A549 (cell line): Measurements from ENCODE around the gene TGFBR3L.

Source experiments
- POLR2A ChIP-seq: IDR thresholded peaks from 2 replicates; pipeline ENCODE4 v1.6.1; 2012; ENCODE audit warnings: mild to moderate bottlenecking, low read length
- TP53 ChIP-seq: fragments of 250-450 bp; sonication (Bioruptor Pico); IDR thresholded peaks from 2 replicates; pipeline ENCODE4 v1.5.0; 2021; ENCODE audit warnings: mild to moderate bottlenecking, moderate library complexity
- TF ChIP-seq, protein P1 (sequence below): IDR thresholded peaks from 2 replicates; pipeline ENCODE4 v1.6.1; 2012
- TF ChIP-seq, protein P2 (sequence below): fragments of >200 bp; sonication (Bioruptor Twin); formaldehyde crosslinking; IDR thresholded peaks from 3 replicates; pipeline ENCODE4 v1.5.1; 2016
- TF ChIP-seq, protein P3 (sequence below): fragments of 450-650 bp; IDR thresholded peaks from 2 replicates; pipeline ENCODE4 v1.6.1; 2014; ENCODE audit warnings: antibody characterized with exemption

DNA sequence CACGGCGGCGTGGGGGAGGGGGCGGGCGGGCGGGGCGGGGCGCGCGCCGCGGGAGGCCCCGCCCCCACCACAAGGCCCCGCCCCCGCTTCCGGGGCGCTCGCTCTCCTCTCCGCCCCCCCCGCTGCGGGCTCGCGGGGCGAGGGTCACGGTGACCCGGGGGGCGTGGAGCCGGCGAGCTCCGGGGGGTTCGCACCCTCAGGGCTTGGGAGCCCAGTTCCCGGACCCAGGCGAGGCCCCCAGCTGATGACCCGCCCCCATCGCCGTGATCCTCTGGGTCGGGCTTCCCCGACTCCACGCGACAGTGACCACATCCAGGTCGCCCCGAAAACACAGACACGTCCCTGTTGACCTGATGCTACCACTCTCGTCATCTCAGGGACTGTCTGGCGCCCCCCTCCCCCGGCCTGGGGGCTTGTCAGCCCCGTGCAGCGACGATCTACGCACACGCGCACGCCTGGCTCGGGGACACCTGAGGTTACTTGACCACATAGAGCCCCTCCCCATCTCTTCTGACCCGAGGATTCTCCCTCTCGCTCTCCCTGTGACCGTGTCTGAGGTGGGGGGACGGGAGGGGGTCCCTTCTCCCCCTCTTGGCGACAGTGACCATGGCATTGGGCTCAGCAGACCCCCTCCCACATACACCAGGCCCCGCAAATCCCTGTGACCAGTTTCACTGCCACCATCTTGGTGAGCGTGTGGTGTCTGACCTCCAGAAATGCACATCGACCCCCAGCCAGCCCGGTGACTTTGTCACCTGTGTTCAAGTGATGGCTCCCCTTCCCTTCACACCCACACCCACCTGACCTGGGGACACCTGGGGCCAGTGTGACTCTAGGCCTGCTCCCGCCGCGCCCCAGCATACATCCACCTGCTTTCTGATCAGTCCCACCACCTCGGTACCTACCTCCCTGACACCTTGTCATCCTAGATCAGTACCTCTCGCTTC lies 10.3 kb upstream of the TGFBR3L start:
- TF ChIP-seq, protein P1, sequence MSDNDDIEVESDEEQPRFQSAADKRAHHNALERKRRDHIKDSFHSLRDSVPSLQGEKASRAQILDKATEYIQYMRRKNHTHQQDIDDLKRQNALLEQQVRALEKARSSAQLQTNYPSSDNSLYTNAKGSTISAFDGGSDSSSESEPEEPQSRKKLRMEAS = no peak
- TF ChIP-seq, protein P2, sequence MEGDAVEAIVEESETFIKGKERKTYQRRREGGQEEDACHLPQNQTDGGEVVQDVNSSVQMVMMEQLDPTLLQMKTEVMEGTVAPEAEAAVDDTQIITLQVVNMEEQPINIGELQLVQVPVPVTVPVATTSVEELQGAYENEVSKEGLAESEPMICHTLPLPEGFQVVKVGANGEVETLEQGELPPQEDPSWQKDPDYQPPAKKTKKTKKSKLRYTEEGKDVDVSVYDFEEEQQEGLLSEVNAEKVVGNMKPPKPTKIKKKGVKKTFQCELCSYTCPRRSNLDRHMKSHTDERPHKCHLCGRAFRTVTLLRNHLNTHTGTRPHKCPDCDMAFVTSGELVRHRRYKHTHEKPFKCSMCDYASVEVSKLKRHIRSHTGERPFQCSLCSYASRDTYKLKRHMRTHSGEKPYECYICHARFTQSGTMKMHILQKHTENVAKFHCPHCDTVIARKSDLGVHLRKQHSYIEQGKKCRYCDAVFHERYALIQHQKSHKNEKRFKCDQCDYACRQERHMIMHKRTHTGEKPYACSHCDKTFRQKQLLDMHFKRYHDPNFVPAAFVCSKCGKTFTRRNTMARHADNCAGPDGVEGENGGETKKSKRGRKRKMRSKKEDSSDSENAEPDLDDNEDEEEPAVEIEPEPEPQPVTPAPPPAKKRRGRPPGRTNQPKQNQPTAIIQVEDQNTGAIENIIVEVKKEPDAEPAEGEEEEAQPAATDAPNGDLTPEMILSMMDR = no peak
- TF ChIP-seq, protein P3, sequence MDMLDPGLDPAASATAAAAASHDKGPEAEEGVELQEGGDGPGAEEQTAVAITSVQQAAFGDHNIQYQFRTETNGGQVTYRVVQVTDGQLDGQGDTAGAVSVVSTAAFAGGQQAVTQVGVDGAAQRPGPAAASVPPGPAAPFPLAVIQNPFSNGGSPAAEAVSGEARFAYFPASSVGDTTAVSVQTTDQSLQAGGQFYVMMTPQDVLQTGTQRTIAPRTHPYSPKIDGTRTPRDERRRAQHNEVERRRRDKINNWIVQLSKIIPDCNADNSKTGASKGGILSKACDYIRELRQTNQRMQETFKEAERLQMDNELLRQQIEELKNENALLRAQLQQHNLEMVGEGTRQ = no peak
- TF ChIP-seq TP53 = no peak
- TF ChIP-seq POLR2A = no peak
